HFF-Myc (cell line): Measurements from ENCODE around the gene PCDHA13.
A peak's percentile ranks its signal among the peaks of the same experiment; 100 is the strongest.

Experiments used
- DNase-seq: peaks from one replicate; pipeline ENCODE4 v3.0.0-alpha.2; 2011; ENCODE audit warnings: low read depth; ENCODE audit errors: extremely low read depth
- H3K4me3 ChIP-seq: replicated peaks from 2 replicates; pipeline ENCODE4 v1.5.1; 2011; ENCODE audit warnings: low read depth, mild to moderate bottlenecking, control low read depth, low read length
- TF ChIP-seq, protein P1 (sequence below): IDR thresholded peaks from 2 replicates; pipeline ENCODE4 v1.5.1; 2012; ENCODE audit warnings: mild to moderate bottlenecking, low read depth, low read length, control low read depth; ENCODE audit errors: missing control alignments

The PCDHA13 gene

DNA sequence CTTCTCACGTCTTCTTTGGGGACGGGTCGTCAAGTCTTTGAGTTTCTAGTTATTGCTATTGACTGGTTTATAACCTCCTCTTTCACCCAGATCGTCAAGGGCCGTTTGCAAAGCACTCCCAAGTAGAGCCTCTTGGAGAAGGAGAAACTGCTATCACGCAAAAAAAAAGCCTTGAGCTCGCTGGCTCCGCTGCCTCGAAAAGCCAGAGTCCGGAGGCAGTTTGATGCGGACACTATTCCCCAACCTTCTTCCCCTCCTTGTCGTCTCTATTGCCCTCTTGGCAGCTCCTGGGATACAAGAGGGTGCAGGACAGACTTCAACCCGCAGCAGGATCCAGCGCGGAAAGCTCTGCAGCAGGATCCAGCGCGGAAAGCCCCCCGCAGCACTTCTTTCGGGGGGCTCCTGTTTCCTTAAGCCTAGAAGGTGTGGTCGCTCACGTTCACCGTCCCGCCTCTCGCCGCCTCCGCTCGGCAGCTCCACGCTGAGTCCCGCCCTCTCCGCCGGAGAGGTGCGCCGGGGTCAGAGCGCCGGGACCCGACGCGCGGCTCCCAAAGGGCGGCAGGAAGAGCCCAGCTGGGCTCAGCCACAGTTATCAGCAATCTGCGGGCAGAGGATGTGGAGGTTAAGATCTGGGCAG, 44.0 kb downstream of the PCDHA13 start, which contains the start of gene PCDHAC1:
PCDHAC1 (plus strand) TSS at position 494 of the 637 bp plus-strand sequence. CDS start 594 bp downstream, outside the sequence.
- 0 out of 2 replicates have a peak within 1 kb of the TSS, but pooled peaks have one; percentile 4 for H3K4me3 ChIP-seq
- TF ChIP-seq, protein P1, sequence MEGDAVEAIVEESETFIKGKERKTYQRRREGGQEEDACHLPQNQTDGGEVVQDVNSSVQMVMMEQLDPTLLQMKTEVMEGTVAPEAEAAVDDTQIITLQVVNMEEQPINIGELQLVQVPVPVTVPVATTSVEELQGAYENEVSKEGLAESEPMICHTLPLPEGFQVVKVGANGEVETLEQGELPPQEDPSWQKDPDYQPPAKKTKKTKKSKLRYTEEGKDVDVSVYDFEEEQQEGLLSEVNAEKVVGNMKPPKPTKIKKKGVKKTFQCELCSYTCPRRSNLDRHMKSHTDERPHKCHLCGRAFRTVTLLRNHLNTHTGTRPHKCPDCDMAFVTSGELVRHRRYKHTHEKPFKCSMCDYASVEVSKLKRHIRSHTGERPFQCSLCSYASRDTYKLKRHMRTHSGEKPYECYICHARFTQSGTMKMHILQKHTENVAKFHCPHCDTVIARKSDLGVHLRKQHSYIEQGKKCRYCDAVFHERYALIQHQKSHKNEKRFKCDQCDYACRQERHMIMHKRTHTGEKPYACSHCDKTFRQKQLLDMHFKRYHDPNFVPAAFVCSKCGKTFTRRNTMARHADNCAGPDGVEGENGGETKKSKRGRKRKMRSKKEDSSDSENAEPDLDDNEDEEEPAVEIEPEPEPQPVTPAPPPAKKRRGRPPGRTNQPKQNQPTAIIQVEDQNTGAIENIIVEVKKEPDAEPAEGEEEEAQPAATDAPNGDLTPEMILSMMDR: no peak
- no peak for DNase-seq

DNA sequence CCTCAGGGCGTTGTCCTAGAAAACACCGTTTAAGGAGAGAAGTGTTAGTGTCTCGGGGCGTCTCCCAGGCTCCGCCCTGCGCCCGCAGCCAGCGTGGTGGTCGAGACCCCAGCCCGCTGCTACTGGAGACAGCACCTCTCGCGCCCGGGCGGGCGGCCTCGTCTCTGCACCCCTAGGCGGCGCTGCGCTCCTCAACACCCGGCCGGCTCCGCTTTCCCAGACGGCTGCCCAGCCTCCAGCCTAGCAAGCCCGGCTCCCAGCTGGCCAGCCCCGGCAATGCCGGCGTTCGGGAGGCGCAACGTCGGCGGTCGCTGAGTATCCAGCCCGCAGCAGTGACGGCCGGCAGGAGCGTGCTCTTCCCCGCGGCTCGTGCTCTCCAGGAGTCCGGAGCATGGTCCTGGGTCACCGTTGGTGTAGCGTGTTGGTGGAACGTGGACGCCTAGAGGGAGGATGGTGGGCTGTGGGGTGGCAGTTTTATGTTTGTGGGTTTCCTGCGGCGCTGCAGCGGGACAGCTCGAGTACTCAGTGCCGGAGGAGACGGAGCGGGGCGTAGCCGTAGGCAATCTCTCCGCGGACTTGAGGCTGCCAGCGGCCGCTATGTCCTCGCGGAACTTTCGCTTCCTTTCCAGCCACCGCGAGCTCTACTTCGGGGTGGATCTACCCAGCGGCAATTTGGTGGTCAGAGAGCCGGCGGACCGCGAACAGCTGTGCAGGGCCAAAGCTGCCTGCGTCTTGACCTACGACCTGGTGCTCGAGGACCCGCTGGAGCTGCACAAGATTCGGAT, 44.7 kb downstream of the PCDHA13 start:
- H3K4me3 ChIP-seq: 0 out of 2 replicates have a peak overlapping the region, but pooled peaks have one; percentile 4
- peak; percentile 1 for DNase-seq
- TF ChIP-seq, protein P1: peak; percentile 61

DNA sequence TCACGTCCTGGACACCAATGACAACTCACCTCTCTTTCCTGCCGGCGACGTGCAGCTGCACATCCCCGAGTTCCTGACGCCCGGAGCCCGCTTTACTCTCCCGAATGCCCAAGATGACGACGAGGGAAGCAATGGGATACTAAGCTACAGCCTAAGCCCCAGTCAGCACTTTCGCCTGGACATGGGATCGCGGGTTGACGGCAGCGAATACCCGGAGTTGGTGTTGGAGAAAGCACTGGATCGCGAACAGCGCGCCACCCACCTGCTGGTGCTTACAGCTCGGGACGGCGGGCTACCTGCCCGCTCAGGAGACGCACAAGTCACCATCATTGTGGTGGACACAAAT, 45.3 kb downstream of the PCDHA13 start:
- DNase-seq: no peak
- H3K4me3 ChIP-seq: 0 out of 2 replicates have a peak overlapping the region, but pooled peaks have one; percentile 4
- TF ChIP-seq, protein P1: no peak
